Measurements from ENCODE around the gene CNTN1. TPM values are rescaled to one million over a fixed set of nuclear protein-coding genes. Genes with fewer than 3 reads are reported as not detected.

Gene CNTN1
- total RNA-seq, 1 donor from 2014 or later: 2.3 TPM

DNA sequence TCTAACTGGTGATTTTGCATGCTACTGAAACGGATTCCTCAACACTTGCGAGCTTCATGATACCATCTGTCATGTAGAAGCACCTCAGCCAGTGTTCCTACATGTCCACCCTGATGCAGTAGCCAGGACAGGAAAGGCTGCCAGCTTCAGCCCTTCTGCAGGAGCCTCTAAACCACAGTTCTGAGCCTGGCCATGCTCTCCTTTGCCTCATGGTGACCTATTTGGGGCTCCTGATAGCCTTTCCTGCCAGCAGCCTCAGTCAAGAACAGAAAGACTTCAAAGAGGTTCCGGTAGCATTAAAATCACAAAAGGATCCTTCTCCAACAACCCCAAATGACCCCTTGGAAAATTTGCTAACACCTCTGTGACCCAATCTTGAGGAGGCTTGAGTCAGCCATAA is 96.0 kb downstream of the CNTN1 start:
- no peak for DNase-seq (ENCODE audit: low read depth)
- TF ChIP-seq, protein P1, sequence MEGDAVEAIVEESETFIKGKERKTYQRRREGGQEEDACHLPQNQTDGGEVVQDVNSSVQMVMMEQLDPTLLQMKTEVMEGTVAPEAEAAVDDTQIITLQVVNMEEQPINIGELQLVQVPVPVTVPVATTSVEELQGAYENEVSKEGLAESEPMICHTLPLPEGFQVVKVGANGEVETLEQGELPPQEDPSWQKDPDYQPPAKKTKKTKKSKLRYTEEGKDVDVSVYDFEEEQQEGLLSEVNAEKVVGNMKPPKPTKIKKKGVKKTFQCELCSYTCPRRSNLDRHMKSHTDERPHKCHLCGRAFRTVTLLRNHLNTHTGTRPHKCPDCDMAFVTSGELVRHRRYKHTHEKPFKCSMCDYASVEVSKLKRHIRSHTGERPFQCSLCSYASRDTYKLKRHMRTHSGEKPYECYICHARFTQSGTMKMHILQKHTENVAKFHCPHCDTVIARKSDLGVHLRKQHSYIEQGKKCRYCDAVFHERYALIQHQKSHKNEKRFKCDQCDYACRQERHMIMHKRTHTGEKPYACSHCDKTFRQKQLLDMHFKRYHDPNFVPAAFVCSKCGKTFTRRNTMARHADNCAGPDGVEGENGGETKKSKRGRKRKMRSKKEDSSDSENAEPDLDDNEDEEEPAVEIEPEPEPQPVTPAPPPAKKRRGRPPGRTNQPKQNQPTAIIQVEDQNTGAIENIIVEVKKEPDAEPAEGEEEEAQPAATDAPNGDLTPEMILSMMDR (conservative IDR thresholded peaks at IDR 0.05; ENCODE audit: low read depth, low read length): no peak
- H3K4me3 ChIP-seq (ENCODE audit: low read depth, low read length): no peak overlapping the region

DNA sequence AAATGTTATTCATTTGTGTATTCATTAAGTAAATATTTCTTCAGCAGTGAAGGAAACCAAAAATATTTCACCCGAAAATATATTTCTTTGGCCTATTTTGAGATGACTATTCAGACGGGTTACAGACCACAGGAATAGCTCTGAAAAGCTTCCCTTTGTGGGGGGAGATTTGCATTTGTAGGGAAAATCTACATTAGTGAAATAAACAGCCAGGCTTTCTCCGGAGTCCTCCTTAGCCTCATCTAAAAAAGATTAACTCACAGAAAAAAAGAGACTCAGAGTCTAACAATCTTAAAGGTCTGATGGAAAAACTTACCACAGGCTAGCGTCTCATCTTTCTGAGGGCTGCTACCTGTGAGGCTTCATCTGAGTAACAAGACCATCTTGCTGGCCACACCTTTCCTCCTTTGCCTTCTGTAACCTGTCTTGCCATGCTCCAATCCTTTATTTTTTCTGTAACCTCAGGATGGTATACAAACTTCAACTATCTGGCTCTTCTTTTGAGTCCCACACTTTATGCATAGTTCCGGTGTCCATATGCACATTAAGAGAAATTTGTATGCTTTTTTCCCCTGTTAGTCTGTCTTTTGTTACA is 100.7 kb downstream of the CNTN1 start:
- H3K4me3 ChIP-seq (ENCODE audit: low read depth, low read length): no peak overlapping the region
- TF ChIP-seq, protein P1 (conservative IDR thresholded peaks at IDR 0.05; ENCODE audit: low read depth, low read length): no peak
- no peak for DNase-seq (ENCODE audit: low read depth)

DNA sequence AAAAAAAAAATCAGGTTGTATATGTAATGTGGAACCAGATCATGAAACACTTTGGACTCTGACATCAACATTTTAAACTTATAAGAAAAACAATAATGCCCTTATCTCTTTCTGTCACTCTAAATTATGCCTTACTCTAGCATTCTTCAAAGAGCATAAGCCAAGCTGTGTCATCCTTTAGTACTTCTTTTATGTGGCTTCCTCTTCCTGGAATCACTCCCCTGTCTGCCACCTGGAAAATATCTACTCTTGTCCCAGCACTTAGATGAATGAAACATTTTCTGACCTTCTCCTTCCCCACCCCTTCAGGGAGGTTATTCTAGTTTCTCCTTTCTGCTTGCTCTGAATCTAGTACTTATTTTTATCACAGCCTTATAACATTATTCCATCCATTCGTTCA is 101.2 kb downstream of the CNTN1 start:
- H3K4me3 ChIP-seq (ENCODE audit: low read depth, low read length): no peak overlapping the region

DNA sequence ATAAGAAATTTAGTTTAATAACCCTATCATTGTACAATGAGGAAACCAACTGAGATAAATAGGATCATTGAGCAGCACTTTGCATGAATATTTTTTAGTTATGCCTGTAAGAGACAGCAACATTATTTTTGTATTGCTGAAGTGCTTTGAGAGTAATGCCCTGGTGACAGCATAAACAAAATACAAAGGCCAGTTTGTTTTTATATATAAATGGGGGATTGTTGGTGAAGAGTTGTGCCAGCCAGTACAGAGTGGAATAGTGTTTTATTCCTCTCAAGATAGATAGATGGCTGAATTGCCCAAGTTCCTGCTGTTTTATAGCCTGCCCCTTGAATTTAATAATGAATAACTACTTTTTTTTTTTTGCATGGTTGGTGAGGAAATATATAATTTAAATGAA is 101.8 kb downstream of the CNTN1 start:
- DNase-seq (ENCODE audit: low read depth): no peak
- TF ChIP-seq, protein P1 (conservative IDR thresholded peaks at IDR 0.05; ENCODE audit: low read depth, low read length): no peak
- no peak overlapping the region for H3K4me3 ChIP-seq (ENCODE audit: low read depth, low read length)

More for the DNA sequence above, 101.2 kb downstream of the CNTN1 start:
- DNase-seq (ENCODE audit: low read depth): no peak
- TF ChIP-seq, protein P1 (conservative IDR thresholded peaks at IDR 0.05; ENCODE audit: low read depth, low read length): no peak

DNA sequence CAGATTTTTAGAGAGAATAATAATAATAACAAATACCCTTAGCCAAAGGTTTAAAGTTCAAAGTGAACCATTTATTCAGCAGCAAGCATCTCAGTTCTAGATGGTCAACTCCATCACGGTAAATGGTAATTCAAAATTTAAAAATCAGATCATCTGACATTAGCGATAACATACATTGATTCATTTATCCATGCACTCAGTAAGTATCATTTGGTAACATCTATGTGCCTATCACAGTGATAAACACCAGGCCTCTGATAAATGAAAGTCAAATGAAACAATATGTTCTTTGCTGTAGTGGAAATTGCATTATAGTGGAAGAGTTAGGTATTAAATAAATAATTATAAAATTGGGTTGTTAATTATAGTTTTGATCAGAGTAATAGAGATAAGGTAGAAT is 108.8 kb downstream of the CNTN1 start:
- DNase-seq (ENCODE audit: low read depth): no peak
- TF ChIP-seq, protein P1 (conservative IDR thresholded peaks at IDR 0.05; ENCODE audit: low read depth, low read length): no peak
- H3K4me3 ChIP-seq (ENCODE audit: low read depth, low read length): no peak overlapping the region

DNA sequence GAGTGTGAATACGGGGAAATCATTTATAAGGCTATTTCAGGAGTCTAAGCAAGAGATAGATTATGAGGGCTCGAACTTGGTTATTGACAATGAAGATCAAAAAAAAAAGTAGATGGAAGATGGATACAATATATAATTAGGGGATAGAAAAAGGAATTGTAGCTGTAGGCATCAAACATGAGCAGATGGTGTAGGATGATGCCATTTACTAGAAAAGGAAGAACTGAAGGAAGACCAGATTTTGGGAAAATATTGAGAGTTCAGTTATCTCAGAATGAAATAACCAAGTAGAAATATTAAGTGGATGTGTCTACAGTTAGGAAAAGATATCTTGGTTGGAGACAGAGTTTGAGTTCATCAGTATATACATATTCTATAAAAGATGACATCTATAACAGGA is 109.6 kb downstream of the CNTN1 start:
- no peak for DNase-seq (ENCODE audit: low read depth)
- TF ChIP-seq, protein P1 (conservative IDR thresholded peaks at IDR 0.05; ENCODE audit: low read depth, low read length): no peak
- H3K4me3 ChIP-seq (ENCODE audit: low read depth, low read length): no peak overlapping the region

DNA sequence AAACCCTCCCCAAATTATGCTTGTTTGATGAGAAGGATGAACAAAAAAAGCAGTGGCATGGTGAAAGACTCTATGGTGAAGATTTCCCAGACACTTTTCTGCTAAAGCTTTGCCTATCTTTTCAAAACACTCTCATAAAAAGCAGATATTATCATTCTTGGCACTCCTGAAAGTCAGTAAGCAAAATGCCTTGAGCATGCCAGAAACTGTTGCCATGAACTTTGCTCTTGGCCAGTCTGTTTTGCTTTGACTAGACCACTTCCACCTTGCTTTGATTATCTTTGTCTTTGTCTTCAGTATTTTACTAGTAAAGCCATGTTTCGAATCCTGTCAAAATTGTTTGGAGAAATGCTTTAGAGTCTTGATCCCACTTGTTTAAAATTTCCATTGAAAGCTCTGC is 110.4 kb downstream of the CNTN1 start:
- H3K4me3 ChIP-seq (ENCODE audit: low read depth, low read length): no peak overlapping the region
- TF ChIP-seq, protein P1 (conservative IDR thresholded peaks at IDR 0.05; ENCODE audit: low read depth, low read length): no peak
- no peak for DNase-seq (ENCODE audit: low read depth)
